Parathyroid adenoma (tissue), 2 donors: ENCODE data around the gene PHF19.

Source experiments
- H2AFZ ChIP-seq: fragments of 300-600 bp; sonication (generic); one replicate; pipeline ENCODE4 v1.7.0; 2017; ENCODE audit warnings: antibody characterized with exemption, mild to moderate bottlenecking
- H3K27ac ChIP-seq: fragments of 300-600 bp; sonication (generic); one replicate; pipeline ENCODE4 v1.7.0; 2017
- H3K27me3 ChIP-seq: fragments of 300-600 bp; sonication (generic); one replicate; pipeline ENCODE4 v1.7.0; 2017; ENCODE audit warnings: low read length; ENCODE audit not compliant: control insufficient read depth, insufficient read depth
- H3K36me3 ChIP-seq: fragments of 300-600 bp; sonication (generic); one replicate; pipeline ENCODE4 v1.7.0; 2017; ENCODE audit warnings: low read length; ENCODE audit not compliant: control insufficient read depth, insufficient read depth
- H3K4me1 ChIP-seq: fragments of 300-600 bp; sonication (generic); one replicate; pipeline ENCODE4 v1.7.0; 2017; ENCODE audit warnings: control low read depth
- H3K4me2 ChIP-seq: fragments of 300-600 bp; sonication (generic); one replicate; pipeline ENCODE4 v1.7.0; 2017; ENCODE audit warnings: low read length
- H3K4me3 ChIP-seq: fragments of 300-600 bp; sonication (generic); one replicate; pipeline ENCODE4 v1.7.0; 2017; ENCODE audit warnings: low read depth, low read length
- H3K79me2 ChIP-seq: fragments of 300-600 bp; sonication (generic); one replicate; pipeline ENCODE4 v1.7.0; 2017; ENCODE audit warnings: control low read depth
- H3K9ac ChIP-seq: fragments of 300-600 bp; sonication (generic); one replicate; pipeline ENCODE4 v1.7.0; 2017; ENCODE audit warnings: mild to moderate bottlenecking
- H3K9me3 ChIP-seq: fragments of 300-600 bp; sonication (generic); one replicate; pipeline ENCODE4 v1.7.0; 2017; ENCODE audit warnings: low read length; ENCODE audit not compliant: control insufficient read depth
- TF ChIP-seq, protein P1 (sequence below): fragments of 300-600 bp; sonication (generic); IDR thresholded peaks from one replicate; pipeline ENCODE4 v1.7.0; 2017; ENCODE audit warnings: antibody characterized with exemption, mild to moderate bottlenecking
- donor health status: primary hyperparathyroidism.

PHF19 gene

DNA sequence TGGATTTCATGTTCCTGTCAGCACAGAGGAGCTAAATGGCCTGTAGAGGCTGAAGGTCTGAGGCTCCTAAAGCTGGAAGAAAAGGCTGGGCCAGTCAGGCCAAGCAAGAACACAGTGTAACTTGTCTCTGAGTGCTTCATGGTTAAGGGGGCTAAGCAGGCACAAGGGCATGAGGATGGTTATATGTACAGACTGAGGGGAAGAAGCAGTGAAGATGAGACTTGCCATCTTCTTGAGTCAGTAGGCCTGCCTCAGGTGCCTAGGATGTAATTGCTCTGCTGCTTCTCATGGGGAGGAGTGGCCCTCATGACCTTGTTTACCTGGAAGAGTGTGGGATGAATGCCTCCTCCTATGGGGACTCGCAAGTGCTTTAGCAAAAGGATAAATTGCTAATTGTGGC lies 25.5 kb downstream of the PHF19 start:
- Histone ChIP-seq H2AFZ (no peak overlapping the region), H3K79me2 (no peaks in the 10 kb centered on the region)

DNA sequence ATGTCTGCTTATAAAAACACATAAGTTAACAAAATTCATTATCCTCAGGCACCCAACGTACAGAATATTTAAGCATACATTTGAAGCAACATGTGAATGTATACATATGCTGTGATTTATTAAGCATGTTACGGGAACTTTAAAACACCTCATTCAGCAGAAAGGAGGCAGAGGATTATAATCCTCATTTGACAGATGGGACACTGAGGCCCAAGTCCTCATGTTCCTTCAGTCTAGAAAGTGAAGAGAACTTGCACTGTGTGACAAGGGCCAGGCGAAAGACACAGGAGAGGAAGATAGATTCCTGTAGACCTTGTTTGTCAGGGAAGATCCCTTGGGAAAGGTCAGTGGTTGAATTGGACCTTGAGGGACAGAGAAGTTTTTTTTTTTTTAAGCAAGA lies 26.7 kb downstream of the PHF19 start:
- H3K4me1 ChIP-seq: no peaks in the 10 kb centered on the region
- H3K4me3 ChIP-seq: no peak overlapping the region
- TF ChIP-seq, protein P1, sequence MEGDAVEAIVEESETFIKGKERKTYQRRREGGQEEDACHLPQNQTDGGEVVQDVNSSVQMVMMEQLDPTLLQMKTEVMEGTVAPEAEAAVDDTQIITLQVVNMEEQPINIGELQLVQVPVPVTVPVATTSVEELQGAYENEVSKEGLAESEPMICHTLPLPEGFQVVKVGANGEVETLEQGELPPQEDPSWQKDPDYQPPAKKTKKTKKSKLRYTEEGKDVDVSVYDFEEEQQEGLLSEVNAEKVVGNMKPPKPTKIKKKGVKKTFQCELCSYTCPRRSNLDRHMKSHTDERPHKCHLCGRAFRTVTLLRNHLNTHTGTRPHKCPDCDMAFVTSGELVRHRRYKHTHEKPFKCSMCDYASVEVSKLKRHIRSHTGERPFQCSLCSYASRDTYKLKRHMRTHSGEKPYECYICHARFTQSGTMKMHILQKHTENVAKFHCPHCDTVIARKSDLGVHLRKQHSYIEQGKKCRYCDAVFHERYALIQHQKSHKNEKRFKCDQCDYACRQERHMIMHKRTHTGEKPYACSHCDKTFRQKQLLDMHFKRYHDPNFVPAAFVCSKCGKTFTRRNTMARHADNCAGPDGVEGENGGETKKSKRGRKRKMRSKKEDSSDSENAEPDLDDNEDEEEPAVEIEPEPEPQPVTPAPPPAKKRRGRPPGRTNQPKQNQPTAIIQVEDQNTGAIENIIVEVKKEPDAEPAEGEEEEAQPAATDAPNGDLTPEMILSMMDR: no peak
- H3K79me2 ChIP-seq: no peaks in the 10 kb centered on the region
- no peaks in the 10 kb centered on the region for H3K27me3 ChIP-seq
- no peak overlapping the region for H3K27ac ChIP-seq
- H3K9ac ChIP-seq: no peak overlapping the region
- no peaks in the 10 kb centered on the region for H3K36me3 ChIP-seq
- no peak overlapping the region for H2AFZ ChIP-seq
- H3K4me2 ChIP-seq: no peak overlapping the region
- no peaks in the 10 kb centered on the region for H3K9me3 ChIP-seq

More for the DNA sequence above, 25.5 kb downstream of the PHF19 start:
- no peaks in the 10 kb centered on the region for H3K4me1 ChIP-seq
- H3K9me3 ChIP-seq: no peaks in the 10 kb centered on the region
- H3K27me3 ChIP-seq: no peaks in the 10 kb centered on the region
- no peaks in the 10 kb centered on the region for H3K36me3 ChIP-seq
- H3K4me3 ChIP-seq: no peak overlapping the region
- no peak overlapping the region for H3K9ac ChIP-seq
- H3K4me2 ChIP-seq: no peak overlapping the region
- TF ChIP-seq, protein P1: no peak
- H3K27ac ChIP-seq: no peak overlapping the region

DNA sequence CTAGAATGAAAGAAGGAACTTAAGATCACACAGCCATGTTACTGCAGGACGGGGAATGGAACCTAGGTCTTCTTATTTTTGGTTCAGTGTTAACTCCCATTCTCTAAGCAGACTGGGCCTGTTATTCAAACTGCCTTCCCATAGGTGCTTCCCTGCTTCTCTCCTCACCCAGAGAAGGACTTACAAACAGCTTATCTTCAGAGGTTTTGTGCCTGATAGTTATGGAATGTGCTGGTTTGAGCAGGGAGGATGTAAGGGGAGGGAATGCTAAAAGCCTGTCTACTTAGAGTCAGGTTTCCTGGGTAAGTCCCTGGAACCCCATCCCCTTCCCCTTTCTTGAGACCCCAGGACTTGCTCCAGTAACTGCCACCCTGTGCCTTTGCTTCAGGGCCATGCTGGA lies 30.1 kb downstream of the PHF19 start:
- Histone ChIP-seq H3K9me3 (no peaks in the 10 kb centered on the region), H3K4me2 (no peak overlapping the region), H3K4me1 (no peaks in the 10 kb centered on the region), H3K27me3 (no peaks in the 10 kb centered on the region), H3K79me2 (no peaks in the 10 kb centered on the region), H3K27ac (no peak overlapping the region), H3K9ac (no peak overlapping the region), H3K4me3 (no peak overlapping the region), H2AFZ (no peak overlapping the region), H3K36me3 (no peaks in the 10 kb centered on the region)
- TF ChIP-seq, protein P1: no peak

DNA sequence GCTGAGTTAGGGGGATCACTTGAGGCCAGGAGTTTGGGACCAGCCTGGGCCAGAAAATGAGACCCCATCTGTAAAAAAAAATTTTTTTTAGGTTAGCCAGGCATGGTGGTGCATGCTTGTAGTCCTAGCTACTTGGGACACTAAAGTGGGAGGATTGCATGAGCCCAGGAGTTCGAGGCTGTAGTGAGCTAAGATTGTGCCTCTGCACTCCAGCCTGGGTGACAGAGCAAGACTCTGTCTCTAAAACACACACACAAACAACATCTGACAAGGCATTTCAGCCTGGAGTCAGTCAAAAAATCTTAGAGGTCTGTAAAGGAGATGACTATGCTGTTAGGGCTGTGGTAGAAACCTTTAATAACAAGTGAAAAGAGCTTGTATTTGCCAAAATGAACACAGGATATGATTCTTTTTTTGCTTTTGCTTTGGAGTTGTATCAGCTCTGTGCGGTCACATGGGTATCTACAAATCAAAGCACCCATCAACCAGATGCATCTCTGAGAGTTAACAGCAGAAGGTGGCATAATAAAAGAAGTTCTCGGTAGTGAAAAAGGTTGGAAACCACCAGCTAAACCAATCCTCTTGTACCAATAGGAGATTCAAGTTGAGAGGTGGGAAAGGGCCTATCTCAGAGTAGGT lies 30.6 kb downstream of the PHF19 start:
- Histone ChIP-seq H3K4me2 (no peak overlapping the region), H3K9me3 (no peaks in the 10 kb centered on the region), H3K4me1 (no peaks in the 10 kb centered on the region), H3K27me3 (no peaks in the 10 kb centered on the region), H3K36me3 (no peaks in the 10 kb centered on the region), H3K9ac (no peak overlapping the region), H3K79me2 (no peaks in the 10 kb centered on the region), H3K27ac (no peak overlapping the region), H2AFZ (no peak overlapping the region), H3K4me3 (no peak overlapping the region)
- TF ChIP-seq, protein P1: no peak

DNA sequence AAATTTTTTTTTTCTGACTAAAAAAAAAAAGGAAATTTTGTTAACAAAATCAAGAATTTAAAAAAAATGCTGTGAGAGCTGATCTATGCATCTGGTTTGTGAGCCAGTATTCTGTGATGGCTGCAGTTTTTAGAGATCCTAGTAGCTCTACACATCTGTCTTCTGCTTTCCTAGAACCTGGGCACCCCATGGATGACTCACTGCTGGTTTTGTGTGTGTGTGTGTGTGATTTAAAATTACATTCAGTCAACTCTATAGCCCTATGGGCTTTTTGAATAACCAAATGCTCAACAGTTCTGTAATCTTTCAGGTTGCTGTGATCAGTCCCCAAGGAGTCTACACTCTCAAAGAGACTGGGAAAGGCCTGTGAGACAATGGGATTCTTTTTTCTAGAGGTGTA lies 31.7 kb downstream of the PHF19 start:
- Histone ChIP-seq H3K36me3 (no peaks in the 10 kb centered on the region), H3K9me3 (no peaks in the 10 kb centered on the region), H3K4me1 (no peaks in the 10 kb centered on the region), H3K4me3 (no peak overlapping the region), H3K79me2 (no peaks in the 10 kb centered on the region), H3K27me3 (no peaks in the 10 kb centered on the region), H3K4me2 (no peak overlapping the region), H3K9ac (no peak overlapping the region), H2AFZ (no peak overlapping the region), H3K27ac (no peak overlapping the region)
- TF ChIP-seq, protein P1: no peak
